HG03571 (cell line): ENCODE data around the gene SLC9A3.

Source experiments
- ATAC-seq: cut with Tn5 transposase; IDR thresholded peaks from one replicate; pipeline ENCODE4 v1.9.1; 2021; ENCODE audit not compliant: unreplicated experiment

The SLC9A3 gene

DNA sequence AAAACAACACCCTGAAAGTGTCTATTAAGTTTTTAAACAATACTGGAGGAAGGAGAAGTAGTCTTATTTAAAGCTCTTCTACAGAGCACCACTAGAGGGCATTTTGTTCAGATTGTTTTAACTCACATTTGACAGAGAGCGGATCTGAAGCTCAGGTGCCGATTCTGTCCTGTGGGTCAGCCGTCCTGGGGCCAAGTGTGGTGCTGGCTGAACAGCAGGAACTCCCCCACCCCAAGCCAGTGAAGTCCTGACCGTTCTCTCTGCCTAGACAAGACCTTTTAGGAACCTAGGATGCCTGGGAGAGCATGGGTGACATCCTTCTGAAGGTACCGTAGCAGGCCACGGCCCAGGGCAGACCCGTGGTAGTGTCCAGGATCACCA is 77.4 kb downstream of the SLC9A3 start:
- no peak for ATAC-seq

DNA sequence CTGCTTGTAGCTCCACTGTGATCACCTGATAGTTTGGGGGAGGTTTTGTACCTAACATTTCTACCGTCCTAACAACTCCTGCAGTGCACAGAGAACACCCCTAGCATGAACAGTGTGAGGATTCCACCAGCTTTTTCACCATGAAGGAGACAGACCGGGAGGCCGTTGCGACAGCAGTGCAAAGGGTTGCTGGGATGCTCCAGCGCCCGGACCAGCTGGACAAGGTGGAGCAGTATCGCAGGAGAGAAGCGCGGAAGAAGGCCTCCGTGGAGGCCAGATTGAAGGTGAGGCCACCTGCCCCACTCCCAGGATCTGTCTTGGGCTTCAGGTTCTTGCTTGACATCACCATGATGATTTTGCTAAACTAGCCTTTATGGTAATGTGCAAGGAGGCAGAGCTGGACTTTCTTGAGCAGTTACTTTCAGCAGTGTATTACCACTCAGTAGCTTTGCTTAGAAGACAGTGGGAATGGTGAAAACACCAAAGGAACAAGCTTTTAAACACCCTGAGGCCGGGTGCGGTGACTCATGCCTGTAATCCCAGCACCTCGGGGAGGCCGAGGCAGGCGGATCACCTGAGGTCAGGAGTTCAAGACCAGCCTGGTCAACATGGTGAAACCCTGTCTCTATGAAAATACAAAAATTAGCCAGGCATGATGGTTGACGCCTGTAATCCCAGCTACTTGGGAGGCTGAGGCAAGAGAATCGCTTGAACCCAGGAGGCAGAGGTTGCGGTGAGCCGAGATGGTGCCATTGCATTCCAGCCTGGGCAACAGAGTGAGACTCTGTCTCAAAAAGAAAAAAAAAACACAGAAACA is 78.0 kb downstream of the SLC9A3 start:
- ATAC-seq, result no peak

DNA sequence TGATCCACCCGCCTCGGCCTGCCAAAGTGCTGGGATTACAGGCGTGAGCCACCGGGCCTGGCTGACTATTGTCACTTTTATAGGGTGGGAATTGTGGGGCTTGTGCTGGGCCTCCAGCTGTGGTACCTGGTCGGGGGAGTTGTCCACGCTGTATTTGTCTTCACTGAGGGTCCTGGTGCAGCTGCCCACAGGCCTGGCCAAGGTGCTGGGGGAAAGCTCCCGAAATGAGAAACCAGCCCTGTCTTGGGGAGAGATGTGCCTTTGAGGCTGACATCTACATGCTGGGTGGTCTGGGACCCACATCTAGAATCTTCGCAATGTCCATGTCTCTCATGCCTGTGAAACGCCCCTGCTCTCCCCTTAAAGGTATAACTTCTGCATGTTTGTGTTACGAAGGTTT is 78.7 kb downstream of the SLC9A3 start:
- no peak for ATAC-seq

DNA sequence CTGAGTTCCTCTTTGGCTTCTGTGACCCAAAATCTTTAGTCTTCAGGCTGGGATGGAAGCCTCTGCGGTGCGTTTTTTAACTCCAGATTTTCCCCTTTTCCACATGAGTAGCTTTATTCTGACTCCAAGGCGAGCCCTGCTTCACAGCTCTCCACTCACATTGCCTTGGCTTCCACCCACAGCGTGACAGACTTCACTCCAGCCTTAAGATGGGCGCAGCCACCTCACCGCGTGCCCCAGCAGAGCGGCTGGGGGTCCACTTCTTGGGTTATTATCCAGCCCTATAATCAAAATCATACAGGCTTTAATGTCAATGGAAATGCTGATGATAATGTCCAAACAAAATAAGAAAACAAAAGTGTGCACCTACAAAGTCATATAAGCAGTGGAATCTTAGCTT is 80.0 kb downstream of the SLC9A3 start:
- no peak for ATAC-seq

GRCh38 chr5:443239-444151 is 80.8 kb downstream of the SLC9A3 start:
- ATAC-seq, result peak; percentile 11

DNA sequence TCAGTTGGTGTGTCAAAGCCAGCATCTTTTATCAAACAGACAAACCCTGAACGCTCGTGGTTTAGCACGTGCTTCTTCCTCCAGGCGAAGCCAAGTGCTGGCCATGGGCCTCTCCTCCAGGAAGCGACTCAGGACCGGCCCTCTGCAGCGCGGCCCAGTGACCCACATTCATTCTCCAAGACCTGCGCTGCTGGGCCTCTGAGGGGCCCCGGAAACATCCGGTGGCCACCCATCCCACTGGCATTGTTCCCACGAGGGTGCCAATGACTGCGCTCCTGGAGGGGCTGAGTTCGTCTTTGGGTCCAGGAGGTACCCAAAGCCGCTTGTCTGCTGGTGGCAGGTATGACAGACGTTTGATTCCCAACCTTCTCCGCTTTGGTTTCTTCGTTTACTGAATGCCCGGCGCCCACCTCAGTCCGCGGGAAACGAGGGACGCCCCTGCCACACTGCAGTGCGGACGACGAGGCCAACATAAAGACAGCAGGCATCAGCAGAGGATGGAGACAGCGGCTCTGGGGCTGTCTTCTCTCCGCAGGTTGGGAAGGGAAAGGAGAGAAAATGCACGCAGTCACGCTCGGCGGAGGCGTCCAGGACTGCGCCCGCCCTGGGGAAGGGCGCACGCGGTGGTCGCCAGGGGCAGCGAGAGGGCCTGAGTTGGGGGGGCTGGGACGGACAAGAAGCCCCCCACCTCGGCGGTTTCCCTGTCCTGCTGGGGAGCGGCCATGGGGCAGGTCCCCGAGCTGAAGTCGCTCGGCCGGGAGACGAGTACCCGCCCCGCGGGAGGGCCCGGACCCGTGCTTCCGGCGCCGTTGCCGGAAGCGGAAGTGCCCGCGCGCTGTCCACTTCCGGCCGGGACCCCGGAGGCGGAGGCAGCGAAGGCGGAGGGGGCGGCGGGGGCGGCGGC is 81.7 kb downstream of the SLC9A3 start, which contains the start of gene EXOC3:
Gene EXOC3 (plus strand): TSS at position 842 of the 904 bp plus-strand sequence. CDS start 3,030 bp downstream, outside the sequence.
- ATAC-seq, result peak; percentile 81

- ATAC-seq, result no peak
Measured at GRCh38 chr5:441996-442334, 82.3 kb downstream of the SLC9A3 start.

GRCh38 chr5:440401-441201 is 83.6 kb downstream of the SLC9A3 start:
- no peak for ATAC-seq

- ATAC-seq, result no peak
Measured at GRCh38 chr5:439636-440035, 84.6 kb downstream of the SLC9A3 start.

- ATAC-seq, result no peak
Measured at GRCh38 chr5:439181-439580, 85.1 kb downstream of the SLC9A3 start.

DNA sequence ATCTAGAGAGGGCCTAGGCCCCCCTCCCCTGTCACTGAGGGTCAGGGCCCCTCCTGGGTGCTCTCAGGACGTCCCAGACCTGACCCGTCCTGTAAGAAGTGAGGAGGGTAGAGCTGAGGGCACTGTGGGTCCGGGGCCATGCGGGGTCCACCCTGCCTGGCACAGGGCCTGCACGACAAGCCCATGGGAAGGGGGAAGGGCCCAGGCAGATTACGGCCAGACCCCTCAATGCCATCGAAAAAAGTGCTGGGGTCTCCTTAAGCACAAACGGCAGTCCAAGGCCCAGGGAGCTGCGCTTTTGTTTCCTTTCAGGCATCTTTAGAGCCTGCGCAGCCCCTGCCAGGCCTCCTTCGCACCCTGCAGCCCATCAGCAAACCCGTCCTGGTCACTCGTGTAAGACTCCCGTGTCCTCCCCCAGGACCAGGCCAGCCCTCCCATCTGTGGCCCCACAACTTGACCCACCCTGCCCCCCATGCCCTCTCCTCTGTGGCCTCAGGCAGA is 85.7 kb downstream of the SLC9A3 start:
- ATAC-seq, result no peak

DNA sequence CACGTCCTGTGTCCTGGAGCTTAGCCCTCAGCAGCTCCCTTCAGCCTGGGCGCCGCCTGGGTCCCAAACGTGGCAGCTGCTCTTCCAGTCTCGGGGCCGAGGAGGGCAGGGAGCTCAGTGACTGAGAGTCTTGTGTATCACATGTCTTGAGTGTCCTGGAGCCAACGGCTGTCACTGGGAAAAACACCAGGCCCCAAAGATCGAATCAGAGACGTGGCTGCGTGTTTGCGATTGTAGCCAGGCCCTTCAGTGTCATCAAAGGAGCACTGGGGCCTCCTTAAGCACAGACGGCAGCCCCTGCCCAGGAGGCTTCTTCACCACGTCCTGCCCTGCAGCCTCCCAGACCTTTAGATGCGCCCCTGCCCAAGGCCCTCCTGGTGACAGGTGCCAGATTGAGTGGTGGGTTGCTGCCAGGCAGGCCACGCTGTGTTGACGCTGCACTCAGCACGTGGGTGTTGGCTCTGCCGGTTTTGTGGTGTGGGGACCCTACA is 86.9 kb downstream of the SLC9A3 start:
- ATAC-seq, result no peak

DNA sequence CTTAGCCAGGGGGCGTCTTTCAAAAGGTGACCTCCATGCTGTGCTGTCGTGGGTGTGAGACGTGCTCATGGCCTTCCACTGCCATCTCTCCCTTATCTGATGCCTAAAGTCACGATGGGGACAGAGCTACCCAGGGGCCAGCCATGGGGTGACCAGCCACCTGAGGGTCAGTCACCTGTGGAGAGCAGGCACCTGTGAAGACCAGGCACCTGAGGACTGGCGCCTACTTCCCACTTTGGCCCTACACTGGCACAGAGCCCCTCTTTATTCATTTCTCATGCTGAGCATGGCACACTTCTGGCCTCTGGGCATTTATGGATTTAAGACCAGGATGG is 87.6 kb downstream of the SLC9A3 start:
- ATAC-seq, result no peak

- no peak for ATAC-seq
Measured at GRCh38 chr5:435961-436640, 88.1 kb downstream of the SLC9A3 start.

DNA sequence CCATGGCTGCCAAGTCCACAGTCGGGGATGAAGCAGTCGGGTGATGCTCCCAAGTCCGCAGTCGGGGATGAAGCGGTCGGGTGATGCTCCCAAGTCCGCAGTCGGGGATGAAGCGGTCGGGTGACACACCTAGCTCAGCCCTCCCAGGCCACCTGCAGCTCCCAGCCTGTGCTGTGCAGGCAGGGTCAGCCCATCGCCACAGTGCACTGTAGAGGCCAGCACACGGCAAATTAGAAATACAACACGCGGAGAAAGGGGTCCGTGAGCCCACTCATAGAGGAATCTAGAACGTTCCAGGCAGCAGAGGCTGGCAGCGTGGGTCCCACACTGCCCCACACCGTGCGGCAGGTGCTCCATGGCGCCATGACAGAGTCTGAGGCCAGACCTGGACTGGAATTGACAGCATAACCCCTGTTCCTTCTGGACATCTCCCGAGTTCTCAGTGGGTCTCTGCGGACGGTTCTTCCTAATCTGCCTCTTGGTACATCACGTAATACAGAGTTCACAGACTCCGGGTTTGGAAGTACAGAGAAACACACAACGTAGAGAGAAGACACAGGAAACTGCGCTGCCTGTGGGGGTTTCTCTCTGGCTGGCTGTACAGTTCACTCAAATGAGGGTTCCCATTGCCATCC is 89.0 kb downstream of the SLC9A3 start:
- no peak for ATAC-seq

GRCh38 chr5:434443-435146 is 89.7 kb downstream of the SLC9A3 start:
- no peak for ATAC-seq

- no peak for ATAC-seq
Measured at GRCh38 chr5:433836-434235, 90.4 kb downstream of the SLC9A3 start.
